ENCODE results near the gene UTP14A.
"Not testable (repeated sequence)": the region's sequence is repeated elsewhere in the genome, so short reads cannot be mapped to it uniquely, and the experiment has no call there.

The UTP14A gene

GRCh38 chrX:129905787-129906580 lies at the start of gene UTP14A:
Gene UTP14A (plus strand): TSS chrX:129906164. CDS start chrX:129906211, 47 bp downstream.
- peak; percentile 89 to 95 for DNase-seq

- not testable (repeated sequence) for DNase-seq
Measured at GRCh38 chrX:129859134-129859533, 46.8 kb upstream of the UTP14A start.

- DNase-seq: not testable (repeated sequence)
Measured at GRCh38 chrX:129866321-129866720, 39.6 kb upstream of the UTP14A start.

- DNase-seq: no peak
Measured at GRCh38 chrX:129872524-129872923, 33.4 kb upstream of the UTP14A start.

- DNase-seq: peak; percentile 44 to 86
Measured at GRCh38 chrX:129875669-129876068, 30.3 kb upstream of the UTP14A start.

- peak; percentile 83 to 95 for DNase-seq
Measured at GRCh38 chrX:129876771-129877305, 29.1 kb upstream of the UTP14A start.

- no peak for DNase-seq
Measured at GRCh38 chrX:129877401-129877800, 28.6 kb upstream of the UTP14A start.

GRCh38 chrX:129900054-129900453 lies 5.9 kb upstream of the UTP14A start:
- DNase-seq: no peak

GRCh38 chrX:129908636-129909035 lies 2.7 kb downstream of the UTP14A start:
- no peak for DNase-seq

GRCh38 chrX:129925305-129926092 lies 19.5 kb downstream of the UTP14A start:
- peak; percentile 23 to 74 for DNase-seq

- peak in 1 of 2 experiments; percentile 63 for DNase-seq
Measured at GRCh38 chrX:129930941-129931410, 25.0 kb downstream of the UTP14A start.

GRCh38 chrX:129931411-129932015 lies 25.5 kb downstream of the UTP14A start:
- peak; percentile 90 to 96 for DNase-seq

GRCh38 chrX:129932016-129932820 lies 26.3 kb downstream of the UTP14A start:
- DNase-seq: peak; percentile 85 to 92

GRCh38 chrX:129932821-129933321 lies 26.9 kb downstream of the UTP14A start:
- DNase-seq: peak in 1 of 2 experiments; percentile 40

- DNase-seq: no peak
Measured at GRCh38 chrX:129933700-129934099, 27.7 kb downstream of the UTP14A start.

GRCh38 chrX:129934461-129934860 lies 28.5 kb downstream of the UTP14A start:
- DNase-seq: no peak

- DNase-seq: no peak
Measured at GRCh38 chrX:129934952-129935351, 29.0 kb downstream of the UTP14A start.

GRCh38 chrX:129938081-129938480 lies 32.1 kb downstream of the UTP14A start:
- DNase-seq: no peak

- DNase-seq: peak in 1 of 2 experiments; percentile 12
Measured at GRCh38 chrX:129939986-129940385, 34.0 kb downstream of the UTP14A start.

GRCh38 chrX:129940721-129941120 lies 34.8 kb downstream of the UTP14A start:
- no peak for DNase-seq

- no peak for DNase-seq
Measured at GRCh38 chrX:129945131-129945530, 39.2 kb downstream of the UTP14A start.

GRCh38 chrX:129953334-129953648 lies 47.3 kb downstream of the UTP14A start:
- DNase-seq: no peak

Data from NCI-H524 (cell line).